Kidney glomerular epithelial cell (primary cell): ENCODE data around the gene AAK1.

Experiments
- DNase-seq: peaks from one replicate; lab custom pipeline; 2025; lab: John Stamatoyannopoulos, UW

AAK1 gene

DNA sequence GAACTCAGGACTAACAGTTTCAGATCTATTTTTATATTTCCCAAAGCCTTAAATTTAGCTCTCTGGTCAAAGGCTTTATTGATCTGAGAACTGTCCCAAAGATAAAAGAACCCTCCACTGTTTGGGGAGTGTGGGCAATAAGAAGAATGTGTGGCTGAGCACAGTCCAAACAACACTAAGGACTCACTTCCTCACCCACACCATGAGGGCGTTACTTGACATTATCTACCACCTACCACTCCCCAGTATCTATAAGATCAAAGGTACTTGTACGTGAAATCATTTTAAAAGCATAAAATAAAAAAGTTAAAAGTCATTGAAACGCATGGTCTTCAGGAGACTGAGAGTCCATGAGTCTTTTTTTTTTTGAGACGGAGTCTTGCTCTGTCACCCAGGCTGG lies 151.7 kb downstream of the AAK1 start:
- DNase-seq = no peak

DNA sequence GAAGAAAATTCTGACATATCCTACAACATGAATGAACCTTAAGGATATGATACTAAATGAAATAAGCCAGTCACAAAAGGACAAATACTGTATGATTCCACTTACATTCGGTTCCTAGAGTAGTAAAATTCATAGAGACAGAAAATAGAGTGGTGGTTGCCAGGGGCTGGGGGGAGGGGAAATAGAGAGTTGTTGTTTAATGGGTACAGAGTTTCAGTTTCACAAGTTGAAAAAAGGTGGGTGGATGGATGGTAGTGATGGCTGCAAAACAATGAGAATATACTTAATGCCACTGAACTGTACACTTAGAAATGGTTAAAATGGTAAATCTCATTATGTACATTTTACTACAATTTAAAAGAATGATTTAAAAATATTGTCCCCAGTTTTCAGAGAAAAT lies 153.1 kb downstream of the AAK1 start:
- DNase-seq = no peak

- DNase-seq = no peak
Measured at GRCh38 chr2:69489793-69490192, 153.7 kb downstream of the AAK1 start.

DNA sequence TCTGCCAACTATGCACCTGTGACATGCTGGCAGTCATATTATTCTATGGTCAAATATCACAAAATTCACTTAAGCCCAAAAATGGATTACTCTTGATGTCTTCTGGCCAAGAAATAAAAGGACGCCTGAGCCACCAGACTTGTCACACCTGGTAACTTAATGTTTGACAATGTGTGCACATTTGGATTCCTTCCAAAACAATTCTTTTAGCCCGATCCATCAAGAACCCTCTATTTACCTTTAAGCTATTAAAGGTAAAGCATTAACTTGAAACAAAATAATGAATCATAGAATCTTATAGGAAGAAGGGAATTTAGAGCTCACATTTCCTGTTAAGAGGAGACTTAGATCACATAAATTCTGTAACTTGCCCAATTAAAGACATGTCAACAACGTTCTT lies 159.8 kb downstream of the AAK1 start:
- peak; percentile 30 for DNase-seq

DNA sequence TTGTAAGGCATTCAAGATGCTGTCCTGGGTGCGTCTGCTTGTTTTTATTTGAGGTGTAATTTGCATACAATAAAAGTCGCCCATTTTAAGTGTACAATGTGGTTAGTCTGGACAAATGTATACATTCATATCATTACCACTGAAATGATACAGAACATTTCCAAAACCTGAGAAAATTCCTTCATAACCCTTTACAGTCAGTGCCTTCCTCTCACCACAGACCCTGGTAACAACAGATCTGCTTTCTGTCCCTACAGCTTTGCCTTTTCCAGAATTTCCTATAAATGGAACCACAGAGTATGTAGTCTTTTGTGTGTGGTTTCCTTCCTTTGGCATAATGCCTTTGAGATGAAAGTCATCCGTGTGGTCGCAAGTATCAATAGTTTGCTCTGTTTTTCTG lies 160.5 kb downstream of the AAK1 start:
- no peak for DNase-seq

GRCh38 chr2:69482471-69482870 lies 161.1 kb downstream of the AAK1 start:
- DNase-seq = no peak

GRCh38 chr2:69481421-69481820 lies 162.1 kb downstream of the AAK1 start:
- DNase-seq = no peak

GRCh38 chr2:69477627-69478026 lies 165.9 kb downstream of the AAK1 start:
- DNase-seq = no peak

GRCh38 chr2:69474688-69475087 lies 168.9 kb downstream of the AAK1 start:
- DNase-seq = no peak

GRCh38 chr2:69471793-69472192 lies 171.7 kb downstream of the AAK1 start:
- DNase-seq = no peak

DNA sequence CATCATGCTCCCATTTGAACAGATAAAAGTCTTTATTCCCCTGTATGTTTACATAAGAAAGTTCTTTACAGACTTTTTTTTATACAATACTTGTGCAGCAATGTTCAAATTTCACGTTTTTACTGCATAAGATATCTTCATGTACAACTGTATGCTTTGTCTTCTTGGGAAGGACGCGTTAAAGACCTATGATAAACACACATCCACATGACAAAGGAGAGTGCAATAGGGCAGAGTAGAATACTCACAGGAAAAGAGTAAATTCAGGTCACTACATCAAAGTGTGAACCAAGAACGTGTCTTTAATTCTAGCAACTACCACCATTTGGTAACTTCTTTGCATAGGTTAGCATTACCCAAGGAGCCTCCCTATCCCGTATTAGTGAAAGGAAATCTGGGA lies 172.6 kb downstream of the AAK1 start:
- DNase-seq = no peak

- DNase-seq = no peak
Measured at GRCh38 chr2:69469784-69470183, 173.8 kb downstream of the AAK1 start.

DNA sequence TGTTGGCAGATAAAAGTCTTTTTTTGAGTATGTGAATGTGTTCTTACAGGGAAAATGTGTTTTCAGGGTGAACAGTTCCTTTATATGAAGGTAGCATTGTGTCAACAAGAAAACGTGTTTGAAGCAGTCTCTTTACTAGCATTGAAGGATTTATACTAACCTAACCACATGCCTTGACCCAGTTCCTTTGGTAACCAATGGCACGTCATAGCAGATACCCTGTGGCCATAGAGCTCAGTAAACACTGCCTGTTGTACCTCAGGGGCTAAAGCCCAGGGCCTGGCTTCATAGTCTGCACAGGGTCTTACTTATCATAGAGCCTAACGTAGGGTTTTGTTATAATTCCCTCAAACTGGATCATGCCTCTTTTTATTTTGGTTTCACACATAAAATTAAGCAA lies 174.2 kb downstream of the AAK1 start:
- no peak for DNase-seq

DNA sequence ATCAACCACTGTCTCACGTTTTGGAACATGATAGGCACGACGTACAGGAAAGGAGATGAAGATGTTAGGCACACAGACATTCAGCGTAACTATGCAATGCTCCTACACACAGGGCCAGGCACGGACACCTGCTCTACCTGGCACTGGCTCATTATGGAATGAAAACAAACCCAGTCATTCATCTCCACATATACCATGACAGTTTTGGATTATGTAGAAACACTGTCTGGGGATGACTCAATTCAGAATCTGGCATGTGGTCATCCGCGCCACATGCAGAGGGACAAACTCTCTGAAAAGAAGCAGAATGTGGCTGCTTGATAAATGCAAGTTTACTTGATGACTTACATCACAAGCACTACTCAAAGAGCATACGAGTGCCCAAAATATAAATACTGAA lies 176.8 kb downstream of the AAK1 start:
- no peak for DNase-seq

- DNase-seq = no peak
Measured at GRCh38 chr2:69465513-69466456, 177.8 kb downstream of the AAK1 start.

DNA sequence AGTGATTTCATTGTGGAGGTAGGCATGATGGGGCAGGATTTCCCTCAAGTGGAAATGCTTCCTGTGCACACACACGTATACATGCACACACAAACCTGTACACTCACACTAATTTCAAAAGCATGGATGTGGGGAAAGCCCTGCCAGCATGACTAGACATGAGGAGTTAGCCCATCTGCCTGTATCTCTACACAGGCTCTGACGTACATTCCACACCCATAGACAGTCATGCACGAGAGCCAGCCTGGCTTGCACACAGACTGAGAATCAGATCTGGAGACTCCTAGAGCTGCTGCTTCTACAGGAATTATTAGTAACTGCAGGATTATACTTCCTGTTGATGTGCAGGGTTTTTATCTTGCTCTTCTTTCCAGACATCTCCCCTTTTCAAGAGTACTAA lies 179.0 kb downstream of the AAK1 start:
- peak; percentile 1 for DNase-seq

DNA sequence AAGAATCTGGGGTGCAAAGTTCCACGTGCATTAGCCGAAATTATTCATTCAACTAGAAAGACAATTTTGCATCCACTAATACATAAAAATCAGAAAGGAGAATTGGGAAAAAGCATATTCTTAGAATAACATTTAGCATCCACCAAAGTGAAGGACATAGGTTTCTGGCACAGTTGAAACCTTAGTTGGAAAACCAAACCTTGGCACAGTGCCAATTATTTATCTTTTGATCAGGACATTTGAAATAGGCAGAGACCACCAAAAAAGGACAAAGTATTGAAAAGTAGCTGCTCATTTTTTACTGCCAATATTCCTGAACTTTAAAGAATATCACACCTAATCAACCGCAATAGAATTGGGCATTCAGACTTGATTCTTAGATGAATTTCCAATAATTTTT lies 180.8 kb downstream of the AAK1 start:
- no peak for DNase-seq

GRCh38 chr2:69461404-69461803 lies 182.1 kb downstream of the AAK1 start:
- no peak for DNase-seq

DNA sequence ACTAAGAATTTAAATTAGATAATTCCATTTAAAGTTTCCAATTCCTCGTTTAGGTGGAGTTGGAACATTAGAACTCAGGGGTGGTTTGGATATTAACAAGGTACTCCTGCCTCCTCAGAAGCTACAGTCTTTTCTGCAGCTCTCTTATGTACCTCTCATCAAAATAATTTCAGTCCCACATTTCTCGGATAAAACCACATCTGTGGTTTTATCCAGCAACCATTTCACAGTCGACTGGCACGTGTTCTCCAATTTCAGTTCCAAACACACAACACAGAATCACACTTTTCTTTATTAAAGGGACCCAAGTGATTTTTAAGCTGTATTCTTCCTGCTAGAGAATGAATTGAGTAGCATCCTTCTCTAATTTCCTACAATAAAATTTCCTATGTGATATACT lies 183.6 kb downstream of the AAK1 start:
- DNase-seq = no peak

GRCh38 chr2:69456950-69457445 lies 186.5 kb downstream of the AAK1 start:
- DNase-seq = no peak

- DNase-seq = no peak
Measured at GRCh38 chr2:69456154-69456553, 187.4 kb downstream of the AAK1 start.

DNA sequence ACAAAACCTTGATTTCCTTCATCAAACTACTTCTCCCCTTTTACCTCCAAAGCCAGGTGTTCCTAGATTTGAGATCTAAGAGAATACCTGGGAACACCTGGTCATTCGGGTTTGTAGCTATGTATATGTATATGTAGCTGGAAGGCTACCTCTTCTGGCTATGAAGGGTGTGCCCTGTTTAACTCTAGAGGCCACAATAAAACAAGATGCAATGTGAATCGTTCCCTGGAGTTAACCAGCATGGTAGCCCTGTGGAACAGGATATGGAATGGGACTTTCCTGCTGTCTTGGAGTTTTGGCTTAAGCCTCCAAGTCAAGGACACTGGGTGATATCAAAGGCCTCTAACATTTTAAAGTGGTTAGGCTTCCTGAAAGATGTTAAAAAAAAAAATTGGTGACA lies 188.6 kb downstream of the AAK1 start:
- no peak for DNase-seq

DNA sequence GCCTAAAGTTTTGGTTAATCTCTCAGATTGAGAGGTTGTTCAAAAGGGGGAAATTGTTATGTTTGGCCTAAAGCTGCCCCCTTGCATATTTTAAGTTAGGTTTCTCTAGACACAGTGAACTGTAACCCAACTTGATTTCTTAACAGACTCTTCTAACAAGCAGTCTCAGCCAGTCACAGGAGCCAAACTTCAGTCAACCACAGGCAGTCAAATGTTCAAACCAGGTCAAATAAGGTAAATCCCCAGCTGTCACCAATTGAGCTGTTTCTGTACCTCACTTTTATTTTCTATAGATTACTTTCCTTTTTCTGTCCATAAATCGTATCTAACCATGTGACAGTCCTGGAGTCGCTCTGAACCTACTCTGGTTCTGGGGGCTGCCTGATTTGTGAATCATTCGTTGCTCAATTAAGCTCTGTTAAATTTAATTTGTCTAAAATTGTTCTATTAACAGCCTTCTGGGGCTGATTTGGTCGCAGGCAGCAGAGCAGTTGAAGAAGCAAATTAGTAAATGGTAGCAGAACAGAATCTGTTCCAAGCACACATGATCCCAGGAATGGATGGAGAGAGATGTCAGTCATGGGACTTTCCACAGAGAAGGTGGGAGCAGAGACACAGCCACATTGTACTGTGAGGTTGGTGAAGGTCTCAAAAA lies 189.9 kb downstream of the AAK1 start:
- DNase-seq = no peak
